Fibroblast of skin of left biceps (primary cell): Measurements from ENCODE around the gene ITGB3.

ENCODE experiments used
- DNase-seq, 2 experiments: peaks; one replicate each; pipeline ENCODE4 v3.0.0-alpha.2; 2013; ENCODE audit warnings: low read depth in 2 of 2

ITGB3 gene

DNA sequence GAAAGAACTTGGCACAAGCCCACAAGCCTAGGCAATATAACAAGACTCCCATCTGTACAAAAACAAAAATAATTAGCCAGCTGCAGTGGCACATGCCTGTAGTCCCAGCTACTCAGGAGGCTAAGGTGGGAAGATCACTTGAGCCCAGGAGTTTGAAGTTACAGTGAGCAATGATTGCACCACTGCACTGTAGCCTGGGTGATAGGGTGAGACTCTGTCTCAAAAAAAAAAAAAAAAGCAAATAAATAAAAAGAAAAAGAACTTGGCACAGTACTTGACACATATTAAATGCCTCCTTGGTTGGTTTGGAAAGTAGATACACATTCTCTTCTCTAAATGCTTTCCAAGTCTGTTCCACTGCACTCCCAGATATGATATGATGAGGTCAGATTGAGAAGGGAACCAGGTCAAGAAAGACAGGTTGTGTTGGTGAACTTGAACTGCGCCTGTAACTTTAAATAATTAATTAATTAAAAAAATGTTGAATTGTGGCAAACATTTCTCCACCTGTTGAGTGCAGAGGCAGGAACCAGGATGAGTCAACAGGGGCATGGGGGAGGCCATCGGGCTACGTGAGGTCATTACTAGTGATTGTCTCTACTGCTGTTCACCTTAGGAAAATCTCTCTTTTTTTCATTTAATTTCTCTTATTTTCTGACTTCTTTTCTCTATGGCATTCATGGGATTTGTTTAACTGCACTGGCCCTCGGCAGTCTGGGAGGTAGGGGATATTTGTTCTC lies 44.2 kb downstream of the ITGB3 start:
- no peak for DNase-seq

- DNase-seq = no peak
These were observed 45.1 kb downstream of the ITGB3 start for GRCh38 chr17:47298712-47299111.

DNA sequence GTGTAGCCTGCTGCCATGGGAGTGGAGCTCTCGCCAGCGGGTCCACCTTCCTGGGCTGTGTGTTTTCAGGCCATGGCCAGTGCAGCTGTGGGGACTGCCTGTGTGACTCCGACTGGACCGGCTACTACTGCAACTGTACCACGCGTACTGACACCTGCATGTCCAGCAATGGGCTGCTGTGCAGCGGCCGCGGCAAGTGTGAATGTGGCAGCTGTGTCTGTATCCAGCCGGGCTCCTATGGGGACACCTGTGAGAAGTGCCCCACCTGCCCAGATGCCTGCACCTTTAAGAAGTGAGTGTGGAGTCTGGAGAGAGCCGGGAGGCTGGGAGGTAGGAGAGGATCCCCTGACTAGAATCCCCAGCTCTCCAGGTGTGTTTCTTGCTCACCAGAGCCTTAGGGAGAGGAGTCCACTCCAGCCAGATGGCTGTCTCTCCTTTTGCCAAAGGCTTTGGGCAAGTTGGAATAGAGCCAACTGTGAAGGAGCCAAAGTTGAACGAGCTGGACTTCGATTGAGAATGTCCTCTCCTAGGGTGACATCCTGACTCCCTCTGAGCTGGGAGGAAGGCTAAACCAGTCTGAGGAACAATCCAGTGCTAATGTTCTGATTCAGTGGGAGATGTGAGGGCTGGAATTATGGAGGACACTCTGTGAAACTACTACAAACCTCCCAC lies 45.7 kb downstream of the ITGB3 start:
- no peak for DNase-seq

DNA sequence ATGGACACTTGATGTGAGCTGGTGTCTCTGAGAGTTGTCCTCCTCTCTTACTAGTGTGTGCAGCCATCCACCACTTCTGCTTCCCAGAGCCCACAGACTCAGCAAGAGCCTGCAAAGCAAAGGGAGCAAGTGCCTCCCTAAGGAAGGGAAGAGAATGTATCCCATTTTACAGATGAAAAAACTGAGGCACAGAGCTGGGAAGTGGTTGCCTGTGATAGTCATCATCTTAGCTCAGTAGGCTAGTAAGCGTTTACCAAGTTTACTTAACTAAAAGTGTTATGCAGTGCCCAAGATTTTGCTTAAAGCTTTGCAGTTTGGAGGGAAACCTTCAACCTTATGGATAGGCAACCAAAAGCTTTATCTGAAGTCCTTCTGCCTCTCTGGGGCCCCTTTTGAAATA lies 47.1 kb downstream of the ITGB3 start:
- DNase-seq = no peak

GRCh38 chr17:47301161-47301560 lies 47.5 kb downstream of the ITGB3 start:
- no peak for DNase-seq

DNA sequence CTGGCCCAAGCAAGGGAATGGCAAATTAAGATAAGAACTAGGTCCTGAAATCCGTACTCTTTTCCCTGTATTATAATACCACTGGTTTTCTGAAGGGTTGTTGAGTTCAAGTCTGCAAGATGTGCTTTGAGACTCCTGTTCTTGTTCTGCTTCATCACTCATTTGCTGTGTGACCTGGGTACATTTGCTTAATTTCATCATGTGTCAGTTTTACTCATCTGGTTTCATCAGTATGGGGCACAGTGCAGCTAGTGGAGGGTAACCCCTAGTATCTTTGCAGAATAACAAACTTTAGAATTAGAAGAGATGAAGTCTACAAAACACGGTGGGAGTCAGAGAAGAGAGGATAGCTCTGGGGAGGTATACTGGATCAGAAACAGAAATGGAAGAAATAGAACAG lies 48.2 kb downstream of the ITGB3 start:
- DNase-seq = no peak

DNA sequence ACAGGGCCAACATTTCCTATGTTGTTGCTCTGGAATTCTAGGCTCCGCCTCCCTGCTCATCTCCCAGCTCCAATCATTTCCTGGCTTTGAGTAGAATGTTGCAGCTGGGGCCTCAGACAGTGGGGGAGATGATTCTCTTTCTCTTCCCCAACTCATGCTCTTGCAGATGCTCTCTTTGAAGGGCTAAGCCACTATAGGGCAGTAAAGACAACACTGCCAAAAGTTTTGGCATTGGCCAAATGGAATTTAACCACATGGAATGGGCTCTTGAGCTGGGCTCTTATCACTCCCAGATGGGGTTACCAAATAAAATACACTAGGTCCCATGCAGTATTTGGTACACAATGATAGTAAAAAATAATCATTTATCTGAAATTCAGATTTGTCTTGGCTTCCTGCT lies 50.6 kb downstream of the ITGB3 start:
- peak; percentile 41 to 48 for DNase-seq

DNA sequence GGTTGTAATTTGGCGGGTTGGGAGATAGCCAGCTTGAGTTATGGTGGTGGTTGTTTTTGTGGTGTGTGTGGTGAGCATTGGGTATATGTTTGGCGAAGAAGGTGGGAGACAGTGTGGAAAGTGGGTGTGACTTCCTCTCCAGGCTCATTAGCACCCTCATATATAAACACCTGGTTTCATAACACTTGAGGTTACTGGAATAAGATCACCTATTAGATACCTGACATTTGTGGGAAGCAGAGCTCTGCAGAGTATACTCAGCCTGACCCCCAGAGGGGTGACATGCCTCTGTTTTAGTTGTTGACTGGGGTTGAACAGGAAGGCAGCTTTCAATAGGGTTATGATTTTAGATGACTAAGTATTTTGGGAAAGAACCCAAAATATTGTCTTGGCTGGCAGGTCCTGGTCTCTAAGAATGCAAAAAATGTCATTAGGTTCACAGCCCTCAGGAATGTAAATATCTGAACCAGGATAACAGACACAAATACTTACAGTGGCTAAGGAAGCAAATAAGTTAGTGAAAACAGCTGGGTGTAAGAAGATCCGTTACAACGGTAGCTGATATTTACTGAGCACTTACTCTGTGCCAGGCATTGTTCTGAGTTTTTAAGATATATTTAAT lies 51.8 kb downstream of the ITGB3 start:
- peak; percentile 95 to 96 for DNase-seq

DNA sequence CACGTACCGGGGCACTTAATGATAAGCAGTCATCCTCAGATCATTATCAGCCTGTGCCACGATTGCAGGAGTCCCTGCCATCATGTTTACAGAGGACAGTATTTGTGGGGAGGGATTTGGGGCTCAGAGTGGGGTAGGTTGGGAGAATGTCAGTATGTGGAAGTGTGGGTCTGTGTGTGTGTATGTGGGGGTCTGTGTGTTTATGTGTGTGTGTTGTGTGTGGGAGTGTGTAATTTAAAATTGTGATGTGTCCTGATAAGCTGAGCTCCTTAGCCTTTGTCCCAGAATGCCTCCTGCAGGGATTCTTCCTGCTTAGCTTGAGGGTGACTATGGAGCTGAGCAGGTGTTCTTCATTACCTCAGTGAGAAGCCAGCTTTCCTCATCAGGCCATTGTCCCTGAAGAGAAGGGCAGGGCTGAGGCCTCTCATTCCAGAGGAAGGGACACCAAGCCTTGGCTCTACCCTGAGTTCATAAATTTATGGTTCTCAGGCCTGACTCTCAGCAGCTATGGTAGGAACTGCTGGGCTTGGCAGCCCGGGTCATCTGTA lies 56.6 kb downstream of the ITGB3 start:
- no peak for DNase-seq

DNA sequence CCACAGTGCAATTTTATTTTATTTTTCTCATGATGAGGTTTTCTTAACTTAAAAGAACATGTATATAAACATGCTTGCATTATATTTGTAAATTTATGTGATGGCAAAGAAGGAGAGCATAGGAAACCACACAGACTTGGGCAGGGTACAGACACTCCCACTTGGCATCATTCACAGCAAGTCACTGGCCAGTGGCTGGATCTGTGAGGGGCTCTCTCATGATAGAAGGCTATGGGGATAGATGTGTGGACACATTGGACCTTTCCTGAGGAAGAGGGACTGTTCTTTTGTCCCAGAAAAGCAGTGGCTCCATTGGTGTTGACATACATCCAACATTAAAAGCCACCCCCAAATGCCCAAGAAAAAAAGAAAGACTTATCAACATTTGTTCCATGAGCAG lies 57.8 kb downstream of the ITGB3 start:
- no peak for DNase-seq

- peak; percentile 86 to 88 for DNase-seq
These were observed 62.0 kb downstream of the ITGB3 start for GRCh38 chr17:47315451-47316266.

GRCh38 chr17:47316311-47316710 lies 62.7 kb downstream of the ITGB3 start:
- no peak for DNase-seq

GRCh38 chr17:47317119-47317518 lies 63.5 kb downstream of the ITGB3 start:
- no peak for DNase-seq

GRCh38 chr17:47318197-47318918 lies 64.7 kb downstream of the ITGB3 start:
- no peak for DNase-seq

DNA sequence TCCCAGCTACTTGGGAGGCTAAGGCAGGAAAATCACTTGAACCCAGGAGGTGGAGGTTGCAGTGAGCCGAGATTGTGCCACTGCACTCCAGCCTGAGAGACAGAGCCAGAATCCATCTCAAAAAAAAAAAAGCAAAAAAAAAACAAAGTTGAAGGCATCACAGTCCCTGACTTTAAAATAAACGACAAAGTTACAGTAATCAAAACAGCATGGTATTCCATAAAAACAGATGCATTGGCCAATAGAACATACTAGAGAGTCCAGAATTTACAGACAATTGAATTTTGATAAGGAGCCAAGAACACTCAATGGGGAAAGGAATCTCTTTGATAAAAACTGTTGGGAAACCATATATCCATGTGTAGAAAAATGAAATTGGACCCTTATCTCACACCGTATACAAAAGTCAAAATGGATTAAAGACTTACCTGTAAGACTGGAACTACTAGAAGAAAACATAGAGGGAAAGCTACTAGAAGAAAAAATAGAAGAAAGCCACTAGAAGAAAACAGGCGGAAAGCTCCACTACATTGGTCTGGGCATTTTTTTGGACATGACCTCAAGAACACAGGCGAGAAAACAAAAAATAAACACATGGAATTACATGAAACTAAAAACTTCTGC lies 67.4 kb downstream of the ITGB3 start:
- DNase-seq = no peak

DNA sequence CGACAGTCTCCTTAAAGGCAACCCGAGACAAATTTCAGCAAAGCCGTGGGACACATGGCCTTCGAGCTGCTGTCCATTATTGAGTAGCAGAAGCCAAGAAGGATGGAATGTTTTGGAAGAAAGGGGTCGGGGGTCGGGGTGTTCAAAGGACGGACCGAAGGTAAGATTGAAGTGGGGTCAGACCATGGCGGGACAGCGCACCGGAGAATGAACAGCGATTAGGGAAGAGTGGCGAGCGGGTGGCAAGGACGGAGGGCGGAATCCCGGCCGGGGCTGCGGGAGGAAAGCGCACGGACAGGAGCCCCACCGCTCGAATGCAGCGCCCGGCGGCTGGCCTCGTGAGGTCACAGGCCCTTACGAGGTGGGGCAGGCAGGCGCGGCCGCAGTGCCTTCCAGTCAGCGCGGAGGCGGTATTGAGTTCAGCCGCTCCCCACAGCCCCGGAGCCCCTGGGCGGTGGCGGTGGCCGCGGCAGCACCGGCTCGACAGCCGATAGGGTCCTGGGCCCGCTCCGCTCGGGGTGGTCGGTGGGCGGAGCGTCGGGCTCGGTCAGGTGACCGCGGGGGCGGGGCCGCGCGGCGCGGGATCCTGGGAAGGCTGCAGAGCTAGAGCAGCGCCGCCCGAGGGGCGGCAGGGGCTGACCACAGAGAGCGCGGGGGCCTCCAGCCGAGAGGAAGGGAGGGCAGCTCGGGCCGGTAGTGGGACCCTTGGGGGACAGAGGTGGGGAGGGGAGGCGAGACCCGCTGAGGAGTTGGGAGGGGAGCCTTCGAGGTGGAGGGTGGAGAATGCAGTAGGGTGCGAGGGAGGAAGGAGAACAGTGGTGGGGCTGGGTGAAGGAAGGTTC lies 70.0 kb downstream of the ITGB3 start, which contains the start of gene EFCAB13:
TSS of gene EFCAB13 (plus strand) at position 574 of the 842 bp plus-strand sequence. CDS start 4,399 bp downstream, outside the sequence.
- DNase-seq = peak; percentile 37 to 44

DNA sequence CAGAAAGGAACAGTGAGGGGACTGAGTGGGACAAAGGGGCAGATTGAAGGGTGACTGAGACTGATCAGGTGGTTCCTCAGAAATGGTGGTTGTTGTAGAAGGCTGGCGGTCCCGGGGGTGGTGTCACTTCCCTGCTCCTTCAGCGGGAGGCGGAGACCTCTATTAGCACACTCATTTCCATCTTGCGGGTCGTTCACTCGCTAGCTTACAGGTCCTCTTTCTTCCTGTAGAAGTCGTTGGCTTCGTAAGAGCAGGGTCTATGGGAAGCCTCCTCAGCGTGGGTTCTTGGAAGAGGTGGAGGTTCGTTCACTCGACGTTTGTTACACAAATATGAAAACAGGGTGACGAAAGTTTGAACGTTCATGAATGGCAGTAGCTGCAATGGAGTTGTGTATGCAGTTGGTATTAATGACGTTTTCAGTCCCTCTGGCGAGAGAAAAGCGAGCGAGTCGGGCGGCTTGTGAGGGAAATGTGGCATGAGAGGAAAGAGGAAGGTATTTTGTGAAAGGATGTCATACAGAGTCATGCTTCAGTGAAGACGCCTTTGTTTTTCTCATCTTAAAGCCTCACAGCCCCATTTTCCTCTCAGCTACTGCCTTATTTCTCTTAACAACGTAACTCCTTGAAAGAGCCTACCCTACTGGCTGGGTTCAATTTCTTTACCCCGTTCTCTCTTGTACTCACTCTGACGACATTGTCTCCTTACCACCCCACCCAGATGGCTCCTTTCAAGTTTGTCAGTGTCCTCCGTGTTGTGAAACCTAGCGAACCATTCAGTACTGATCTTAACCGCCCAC lies 70.8 kb downstream of the ITGB3 start:
- DNase-seq = no peak

DNA sequence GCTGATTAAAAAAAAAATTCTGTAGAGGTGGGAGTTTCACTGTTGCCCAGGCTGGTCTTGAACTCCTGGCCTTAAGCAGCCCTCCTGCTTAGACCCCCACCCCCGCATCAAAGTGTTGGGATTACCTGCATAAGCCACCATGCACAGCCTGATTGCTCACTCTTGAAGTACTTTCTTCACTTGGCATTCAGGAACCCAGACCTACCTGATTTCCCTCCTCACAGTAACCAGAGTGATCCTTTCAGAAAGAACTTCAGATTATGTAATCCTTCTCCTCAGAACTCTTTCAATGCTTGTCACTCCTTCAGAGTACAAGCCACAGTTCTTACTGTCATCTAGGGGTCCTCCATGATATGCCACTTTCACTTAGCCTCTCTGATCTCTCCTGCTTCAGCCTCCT lies 71.5 kb downstream of the ITGB3 start:
- DNase-seq = no peak

- no peak for DNase-seq
These were observed 76.9 kb downstream of the ITGB3 start for GRCh38 chr17:47330548-47330947.
